ENCODE results near the gene HECTD4. TPM values are rescaled to one million over a fixed set of nuclear protein-coding genes. Genes with fewer than 3 reads are reported as not detected.

Gene HECTD4
- total and polyA plus RNA-seq, 2 of the 4 experiments (the other 2 are of a cell fraction) = 12.9 to 13.0 TPM

DNA sequence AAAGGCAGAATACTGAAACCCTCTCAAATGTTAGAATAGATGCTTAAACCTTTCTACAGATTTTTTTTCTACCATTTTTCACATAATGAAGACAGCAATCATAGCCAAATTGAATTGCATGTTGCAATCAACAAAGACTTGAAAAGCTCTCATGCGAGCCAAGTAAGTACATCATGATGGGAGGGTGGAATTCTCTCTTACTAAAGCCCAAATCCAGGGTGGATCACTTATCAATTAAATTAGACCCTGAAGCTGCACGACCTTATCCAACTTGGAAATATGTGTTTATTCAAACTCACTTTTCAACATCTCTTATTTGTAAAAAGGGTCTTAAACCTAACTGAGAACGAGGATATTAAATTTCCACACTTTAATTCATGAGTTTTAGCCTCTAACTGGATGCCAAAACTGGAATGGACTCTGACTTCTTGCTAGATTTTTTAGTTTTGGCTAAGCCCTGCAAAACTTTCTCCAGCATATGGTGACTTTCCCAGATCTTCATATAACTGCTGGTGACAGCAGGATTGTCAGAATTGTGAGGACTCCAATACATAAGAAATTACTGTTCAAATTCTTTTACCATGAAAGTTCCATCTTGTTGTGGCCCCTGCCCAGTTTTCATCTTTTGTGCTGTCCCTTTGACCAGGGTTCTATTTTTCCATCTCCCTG lies 53.6 kb downstream of the HECTD4 start:
- POLR2A ChIA-PET (ENCODE audit: unreplicated experiment) = no interaction called here
- no peak for ATAC-seq (ENCODE audit: low read depth)
- dilution Hi-C loops (cut with HindIII; ENCODE audit: low sequenced_read_pairs, unreplicated experiment) = no loop called here

More for the DNA sequence above, 53.6 kb downstream of the HECTD4 start:
- TF ChIP-seq BHLHE40 (IDR thresholded peaks at IDR 0.05; ENCODE audit: low read depth, low read length) = no peak
- Histone ChIP-seq H2BK120ac (ENCODE audit: low read depth, low read length) (no peak overlapping the region), H4K8ac (ENCODE audit: low read depth in 2 of 2, low read length in 2 of 2) (no peak overlapping the region), H4K5ac (ENCODE audit: low read depth, low read length) (no peak overlapping the region), H2BK15ac (ENCODE audit: low read depth, low read length) (no peak overlapping the region), H3K4me2 (ENCODE audit: low read depth, low read length) (no peak overlapping the region), H4K20me1 (ENCODE audit: insufficient read depth, low read length) (peaks cover 21% of the 10 kb centered on the region), H3K23ac (ENCODE audit: low read depth, low read length) (no peak overlapping the region), H3K4me3 (ENCODE audit: insufficient read depth, low read depth, low read length) (no peak overlapping the region), H3K4ac (ENCODE audit: low read depth, low read length) (no peak overlapping the region), H3K14ac (replicated peaks; ENCODE audit: low read depth, low read length) (no peak overlapping the region), H3K56ac (ENCODE audit: extremely low read depth, insufficient read depth, low read length) (no peak overlapping the region), H2AFZ (replicated peaks; ENCODE audit: low read length, poor library complexity) (no peak overlapping the region), H3K79me1 (ENCODE audit: low read depth in 1 of 2, low read length in 2 of 2) (peaks cover 20 to 57% of the 10 kb centered on the region in 2 experiments), H2BK20ac (ENCODE audit: low read depth, low read length) (no peak overlapping the region), H3K9me3 (ENCODE audit: control insufficient read depth, insufficient read depth, low read length) (no peaks in the 10 kb centered on the region), H3K18ac (ENCODE audit: low read depth, low read length) (no peak overlapping the region), H2AK9ac (replicated peaks; ENCODE audit: low read depth, low read length, poor library complexity) (no peak overlapping the region), H3K27me3 (ENCODE audit: control insufficient read depth, insufficient read depth, low read length) (no peaks in the 10 kb centered on the region), H3K36me3 (ENCODE audit: control insufficient read depth, insufficient read depth, low read length) (no peaks in the 10 kb centered on the region), H3K9ac (ENCODE audit: low read depth, low read length) (no peak overlapping the region), H2BK5ac (ENCODE audit: low read depth, low read length, poor library complexity, severe bottlenecking) (no peak overlapping the region), H4K91ac (ENCODE audit: insufficient read depth, low read depth, low read length) (no peak overlapping the region), H3K27ac (ENCODE audit: insufficient read depth, low read length) (no peak overlapping the region), H3K4me1 (ENCODE audit: control insufficient read depth, insufficient read depth, low read length) (no peaks in the 10 kb centered on the region), H3K9me1 (ENCODE audit: insufficient read depth, low read length) (peaks cover 3% of the 10 kb centered on the region; the same call in 1 of the 2 replicates), H2AK5ac (ENCODE audit: low read depth, low read length) (no peak overlapping the region)
- intact Hi-C loops (cut with micrococcal nuclease) = no loop called here
- no CpG with 5 or more reads among the region's 3 CpGs for WGBS, 2 experiments (ENCODE audit: extremely low coverage in 2 of 2, insufficient read length in 1 of 2)
- in situ Hi-C loops (cut with MboI; ENCODE audit: low sequenced_read_pairs) = no loop called here
- DNase-seq = no peak
- no TSS peak for BruUV-seq (replicated peaks)
- CTCF ChIA-PET = no interaction called here

All from IMR-90 (cell line).